MM.1S (cell line): Measurements from ENCODE around the gene RBM17.
A peak's percentile ranks its signal among the peaks of the same experiment; 100 is the strongest.

Experiments used
- CTCF ChIP-seq: fragments of 300-600 bp; sonication (generic); IDR thresholded peaks from 2 replicates; pipeline ENCODE4 v1.5.1; 2016; ENCODE audit warnings: antibody characterized with exemption, low read length, mixed read lengths
- EZH2 ChIP-seq: fragments of 300-600 bp; sonication (generic); optimal IDR thresholded peaks from 2 replicates; pipeline ENCODE3; 2017; ENCODE audit warnings: low read depth, mild to moderate bottlenecking, antibody characterized with exemption, low read length, mixed read lengths
- EZH2phosphoT487 ChIP-seq: fragments of 300-600 bp; sonication (generic); IDR thresholded peaks from 2 replicates; pipeline ENCODE4 v1.6.1; 2018; ENCODE audit warnings: antibody characterized with exemption, low read length

- TF ChIP-seq CTCF = peak; percentile 35
- no peak for TF ChIP-seq EZH2
- peak; percentile 95 for TF ChIP-seq EZH2phosphoT487
Measured at GRCh38 chr10:6050801-6051445, 37.9 kb upstream of the RBM17 start.
